HG03060 (cell line): ENCODE results near the gene ITGAD.

Source experiments
- ATAC-seq: cut with Tn5 transposase; IDR thresholded peaks from one replicate; pipeline ENCODE4 v1.9.1; 2021; ENCODE audit warnings: low read depth, moderate number of reproducible peaks; ENCODE audit not compliant: unreplicated experiment

Gene ITGAD

GRCh38 chr16:31473264-31473984 is 80.3 kb downstream of the ITGAD start:
- no peak for ATAC-seq

GRCh38 chr16:31474173-31474714 is 81.1 kb downstream of the ITGAD start:
- ATAC-seq, result no peak

GRCh38 chr16:31474773-31475738 is 81.9 kb downstream of the ITGAD start:
- no peak for ATAC-seq

DNA sequence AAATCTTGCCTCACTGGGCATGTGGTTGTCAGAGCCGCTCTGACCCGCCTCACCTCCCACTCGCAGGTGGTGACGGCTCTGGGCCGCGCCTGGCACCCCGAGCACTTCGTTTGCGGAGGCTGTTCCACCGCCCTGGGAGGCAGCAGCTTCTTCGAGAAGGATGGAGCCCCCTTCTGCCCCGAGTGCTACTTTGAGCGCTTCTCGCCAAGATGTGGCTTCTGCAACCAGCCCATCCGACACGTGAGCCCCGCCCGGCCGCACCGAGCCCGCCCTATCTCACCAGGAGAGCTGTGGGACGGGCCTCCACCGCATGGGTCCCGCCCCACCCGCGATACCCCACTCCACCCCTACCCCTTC is 82.8 kb downstream of the ITGAD start:
- no peak for ATAC-seq
